ENCODE data around the gene PCYT1A. TPM values are rescaled to one million over a fixed set of nuclear protein-coding genes. Genes with fewer than 3 reads are reported as not detected.
"Not testable (repeated sequence)": the region's sequence is repeated elsewhere in the genome, so short reads cannot be mapped to it uniquely, and the experiment has no call there.

The PCYT1A gene
- total RNA-seq, 2 donors from 2014 or later, result 52.0 to 56.9 TPM

DNA sequence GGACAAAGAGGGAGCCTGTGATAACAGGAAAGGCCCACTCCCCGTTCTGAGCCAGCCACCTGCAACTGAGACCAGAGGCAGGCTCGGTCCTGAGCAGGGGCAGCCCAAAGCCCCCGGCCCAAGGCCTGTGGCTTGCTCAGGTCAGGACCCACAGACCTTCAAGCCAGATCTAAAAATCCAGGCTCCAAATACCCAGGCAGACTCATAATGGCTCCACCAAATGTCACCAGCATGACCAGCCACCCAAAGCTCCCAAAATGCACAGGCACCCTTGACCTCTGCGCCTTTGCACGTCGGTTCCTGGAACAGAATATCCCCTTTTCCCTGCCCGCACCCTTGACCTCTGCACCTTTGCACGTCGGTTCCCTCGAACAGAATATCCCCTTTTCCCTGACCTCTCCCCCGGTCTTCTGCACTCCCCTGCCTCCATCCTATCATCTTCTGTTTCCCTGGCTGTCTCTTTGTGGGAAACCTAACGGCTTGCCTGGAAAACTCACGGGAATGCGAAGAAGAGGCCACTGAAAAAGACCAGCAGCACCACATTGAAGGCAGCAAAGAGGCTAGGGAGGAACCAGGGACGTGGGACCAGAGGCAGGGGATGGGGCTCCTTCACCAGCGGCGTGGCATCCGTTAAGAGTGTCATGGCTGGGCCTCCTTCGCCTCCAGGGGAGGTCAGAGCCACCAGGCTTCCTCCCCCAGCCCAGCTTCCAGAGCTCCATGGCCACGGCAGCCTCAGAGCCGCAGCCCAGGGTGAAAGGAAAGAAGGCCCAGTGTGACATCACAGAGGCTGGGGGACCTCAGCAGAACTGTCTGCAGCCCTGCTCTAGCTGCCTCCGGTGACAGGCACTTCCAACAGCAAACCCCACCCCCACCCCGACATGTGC, 76.6 kb downstream of the PCYT1A start, which contains the start of gene ZDHHC19:
ZDHHC19 (minus strand) TSS at position 728 of the 884 bp plus-strand sequence; CDS start at position 643, 85 bp downstream.
- Mint-ChIP-seq H3K27ac (no peak within 1 kb of the TSS), H3K4me1 (ENCODE audit: low read depth) (peaks cover 19% of the 10 kb centered on the region)

DNA sequence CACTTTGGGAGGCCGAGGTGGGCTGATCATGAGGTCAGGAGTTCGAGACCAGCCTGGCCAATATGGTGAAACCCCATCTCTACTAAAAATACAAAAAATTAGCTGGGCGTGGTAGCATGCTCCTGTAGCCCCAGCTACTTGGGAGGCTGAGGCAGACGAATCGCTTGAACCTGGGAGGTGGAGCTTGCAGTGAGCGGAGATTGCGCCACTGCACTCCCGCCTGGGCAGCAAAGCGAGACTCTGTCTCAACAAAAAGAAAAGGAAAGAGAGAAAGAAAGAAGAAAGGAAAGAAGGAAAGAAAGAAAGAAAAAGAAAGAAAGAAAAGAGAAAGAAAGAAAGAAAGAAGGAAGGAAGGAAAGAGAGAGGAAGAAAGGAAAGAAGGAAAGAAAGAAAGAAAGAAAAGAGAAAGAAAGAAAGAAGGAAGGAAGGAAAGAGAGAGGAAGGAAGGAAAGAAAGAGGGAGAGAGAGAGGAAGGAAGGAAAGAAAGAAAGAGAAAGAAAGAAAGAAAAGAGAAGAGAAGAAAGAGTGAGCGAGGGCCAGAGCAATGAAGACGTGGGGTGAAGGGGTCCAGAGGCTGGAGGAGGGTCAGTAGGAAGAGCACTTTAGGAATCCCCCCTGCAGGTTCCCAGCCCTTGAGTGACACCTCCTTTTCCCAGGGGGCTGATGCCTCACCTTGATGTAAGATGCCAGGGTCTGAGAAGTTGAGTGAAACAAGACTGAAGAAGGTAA, 77.4 kb downstream of the PCYT1A start:
- peaks cover 19% of the 10 kb centered on the region for H3K4me1 Mint-ChIP-seq (ENCODE audit: low read depth)
- DNase-seq; ATAC-seq (replicated peaks in 1 of 2); H3K9me3 Mint-ChIP-seq; H3K27ac Mint-ChIP-seq; H3K4me3 Mint-ChIP-seq; H3K36me3 Mint-ChIP-seq (ENCODE audit: insufficient read depth in 2 of 2); H3K27me3 Mint-ChIP-seq (ENCODE audit: low read depth): not testable (repeated sequence)

More for the DNA sequence above, 76.6 kb downstream of the PCYT1A start, which contains the start of gene ZDHHC19:
- DNase-seq (no peak), ATAC-seq (replicated peaks in 1 of 2) (no peak)
- Mint-ChIP-seq H3K27me3 (ENCODE audit: low read depth) (peaks cover 7% of the 10 kb centered on the region), H3K36me3 (ENCODE audit: insufficient read depth in 2 of 2) (peaks cover 0 to 1% of the 10 kb centered on the region in 2 donors), H3K4me3 (no peak within 1 kb of the TSS), H3K9me3 (no peaks in the 10 kb centered on the region)

GRCh38 chr3:196208942-196209695, 78.4 kb downstream of the PCYT1A start:
- no peak for DNase-seq
- ATAC-seq (replicated peaks in 1 of 2), result no peak
- H3K9me3 Mint-ChIP-seq, result no peaks in the 10 kb centered on the region
- peaks cover 7% of the 10 kb centered on the region for H3K27me3 Mint-ChIP-seq (ENCODE audit: low read depth)
- no peak overlapping the region for H3K27ac Mint-ChIP-seq
- H3K4me3 Mint-ChIP-seq, result peak overlapping the region in 1 of 2 donors; percentile 85
- peaks cover 19% of the 10 kb centered on the region for H3K4me1 Mint-ChIP-seq (ENCODE audit: low read depth)
- peaks cover 0 to 1% of the 10 kb centered on the region in 2 donors for H3K36me3 Mint-ChIP-seq (ENCODE audit: insufficient read depth in 2 of 2)

DNA sequence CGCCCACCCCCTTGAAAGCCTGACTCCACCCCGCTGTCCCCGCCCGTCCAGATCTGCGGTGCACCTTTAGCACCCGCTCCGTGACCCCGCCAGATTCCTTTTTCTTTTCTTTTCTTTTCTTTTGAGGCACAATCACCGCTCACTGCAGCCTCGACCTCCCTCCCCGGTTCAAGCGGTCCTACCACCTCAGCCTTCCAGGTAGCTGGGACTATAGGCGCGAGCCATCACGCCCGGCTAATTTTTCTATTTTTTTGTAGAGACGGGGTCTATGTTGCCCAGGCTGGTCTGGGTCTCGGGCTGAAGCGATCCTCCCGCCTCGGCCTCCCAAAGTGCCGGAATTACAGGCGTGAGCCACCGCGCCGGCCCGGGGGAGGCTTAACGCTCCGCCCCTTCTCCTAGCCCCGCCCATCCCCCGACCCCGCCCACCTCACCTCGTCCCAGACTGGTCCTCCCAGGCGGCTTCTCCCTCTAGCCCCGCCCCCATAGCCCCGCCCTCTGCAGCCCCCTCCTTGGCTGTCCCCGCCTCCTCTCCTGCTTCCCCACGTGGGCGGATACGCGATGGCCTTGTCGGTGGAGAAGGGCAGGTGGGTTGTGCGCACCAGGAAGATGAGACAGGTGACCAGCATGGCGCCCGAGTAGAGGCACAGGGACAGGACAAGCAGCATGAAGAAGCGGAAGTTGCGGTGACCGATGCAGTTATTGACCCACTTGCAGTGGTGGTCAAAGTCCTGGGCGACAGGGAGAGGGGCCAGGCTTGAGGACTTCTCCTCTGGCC, 79.5 kb downstream of the PCYT1A start:
- Mint-ChIP-seq H3K4me1 (ENCODE audit: low read depth) (peaks cover 19% of the 10 kb centered on the region), H3K36me3 (ENCODE audit: insufficient read depth in 2 of 2) (peaks cover 0 to 1% of the 10 kb centered on the region in 2 donors), H3K9me3 (no peaks in the 10 kb centered on the region), H3K27me3 (ENCODE audit: low read depth) (peaks cover 7% of the 10 kb centered on the region), H3K4me3 (peak overlapping the region; percentile 84 to 85), H3K27ac (no peak overlapping the region)
- peak; percentile 79 for ATAC-seq (replicated peaks in 1 of 2)
- peak; percentile 57 to 67 for DNase-seq

GRCh38 chr3:196207159-196207832, 80.2 kb downstream of the PCYT1A start:
- Mint-ChIP-seq H3K27me3 (ENCODE audit: low read depth) (peaks cover 7% of the 10 kb centered on the region), H3K4me1 (ENCODE audit: low read depth) (peaks cover 19% of the 10 kb centered on the region), H3K9me3 (no peaks in the 10 kb centered on the region), H3K27ac (no peak overlapping the region), H3K36me3 (ENCODE audit: insufficient read depth in 2 of 2) (peaks cover 0 to 1% of the 10 kb centered on the region in 2 donors), H3K4me3 (peak overlapping the region; percentile 84 to 85)
- ATAC-seq (replicated peaks in 1 of 2) (peak; percentile 62 to 75), DNase-seq (peak in 1 of 2 donors; percentile 30)

DNA sequence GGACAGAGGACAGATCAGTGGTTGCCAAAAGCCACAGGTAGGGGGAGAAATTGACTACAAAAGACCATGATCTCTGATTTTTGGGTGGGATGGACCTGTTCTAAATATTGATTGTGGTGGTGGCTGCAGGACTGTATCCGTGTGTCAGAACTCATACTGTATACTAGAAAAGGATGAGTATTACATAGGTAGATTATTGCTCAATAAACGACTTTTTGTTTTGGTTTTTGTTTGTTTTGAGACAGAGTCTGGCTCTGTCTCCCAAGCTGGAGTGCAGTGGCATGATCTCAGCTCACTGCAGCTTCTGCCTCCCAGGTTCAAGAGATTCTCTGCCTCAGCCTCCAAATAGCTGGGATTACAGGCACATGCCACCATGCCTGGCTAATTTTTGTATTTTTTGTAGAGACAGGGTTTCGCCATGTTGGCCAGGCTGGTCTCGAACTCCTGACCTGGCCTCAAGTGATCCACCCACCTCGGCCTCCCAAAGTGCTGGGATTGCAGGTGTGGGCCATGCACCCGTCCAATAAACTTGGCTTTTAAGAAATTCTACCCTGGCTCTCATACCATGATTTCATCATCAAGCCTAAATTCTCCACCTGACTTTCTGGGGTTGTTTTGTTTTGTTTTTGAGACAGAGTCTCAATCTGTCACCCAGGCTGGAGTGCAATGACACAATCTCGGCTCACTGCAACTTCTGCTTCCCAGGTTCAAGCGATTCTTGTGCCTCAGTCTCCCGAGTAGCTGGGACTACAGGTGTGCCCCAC, 81.9 kb downstream of the PCYT1A start:
- H3K4me3 Mint-ChIP-seq; H3K27ac Mint-ChIP-seq; DNase-seq; H3K36me3 Mint-ChIP-seq (ENCODE audit: insufficient read depth in 2 of 2); H3K27me3 Mint-ChIP-seq (ENCODE audit: low read depth); H3K9me3 Mint-ChIP-seq; ATAC-seq (replicated peaks in 1 of 2): not testable (repeated sequence)
- H3K4me1 Mint-ChIP-seq (ENCODE audit: low read depth), result peaks cover 19% of the 10 kb centered on the region

DNA sequence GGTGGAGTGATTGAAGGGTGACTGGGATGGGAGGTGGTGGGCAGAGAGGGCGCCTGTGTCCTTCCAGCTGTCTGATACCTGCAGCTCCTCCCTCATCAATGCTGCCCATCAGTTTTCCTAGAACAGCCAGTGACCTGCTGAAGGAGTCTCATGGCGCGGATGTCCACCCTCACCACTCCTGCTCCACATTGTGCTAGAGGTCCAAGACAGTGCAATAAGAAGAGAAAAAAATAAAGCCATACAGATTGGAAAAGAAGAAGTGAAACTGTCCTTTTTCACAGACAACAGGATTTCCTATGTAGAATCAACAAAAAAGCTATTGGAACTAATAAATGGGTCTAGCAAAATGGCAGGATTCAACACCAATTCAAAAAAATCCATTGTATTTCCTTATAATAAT, 83.7 kb downstream of the PCYT1A start:
- Mint-ChIP-seq H3K4me1 (ENCODE audit: low read depth) (peaks cover 19% of the 10 kb centered on the region), H3K27me3 (ENCODE audit: low read depth) (peaks cover 7% of the 10 kb centered on the region), H3K27ac (no peak overlapping the region), H3K36me3 (ENCODE audit: insufficient read depth in 2 of 2) (peaks cover 0 to 1% of the 10 kb centered on the region in 2 donors), H3K9me3 (no peaks in the 10 kb centered on the region), H3K4me3 (no peak overlapping the region)
- ATAC-seq (replicated peaks in 1 of 2) (no peak), DNase-seq (no peak)

- Mint-ChIP-seq H3K36me3 (ENCODE audit: insufficient read depth in 2 of 2) (no peaks in the 10 kb centered on the region), H3K27ac (no peak overlapping the region), H3K4me3 (peak overlapping the region in 1 of 2 donors; percentile 2), H3K9me3 (no peaks in the 10 kb centered on the region), H3K4me1 (ENCODE audit: low read depth) (peaks cover 7% of the 10 kb centered on the region), H3K27me3 (ENCODE audit: low read depth) (peaks cover 7% of the 10 kb centered on the region)
- DNase-seq (no peak), ATAC-seq (replicated peaks in 1 of 2) (no peak)
These were observed 85.0 kb downstream of the PCYT1A start for GRCh38 chr3:196202516-196202970.

GRCh38 chr3:196198771-196199753, 88.5 kb downstream of the PCYT1A start:
- H3K4me3 Mint-ChIP-seq, result no peak overlapping the region
- ATAC-seq (replicated peaks in 1 of 2) (no peak), DNase-seq (no peak)

GRCh38 chr3:196198081-196198675, 89.3 kb downstream of the PCYT1A start:
- H3K9me3 Mint-ChIP-seq, result no peaks in the 10 kb centered on the region
- H3K4me3 Mint-ChIP-seq, result no peak overlapping the region
- peaks cover 22% of the 10 kb centered on the region for H3K4me1 Mint-ChIP-seq (ENCODE audit: low read depth)
- no peaks in the 10 kb centered on the region for H3K27me3 Mint-ChIP-seq (ENCODE audit: low read depth)
- ATAC-seq (replicated peaks in 1 of 2), result no peak
- no peak overlapping the region for H3K27ac Mint-ChIP-seq
- no peak for DNase-seq
- no peaks in the 10 kb centered on the region for H3K36me3 Mint-ChIP-seq (ENCODE audit: insufficient read depth in 2 of 2)

More at GRCh38 chr3:196198771-196199753, 88.5 kb downstream of the PCYT1A start:
- Mint-ChIP-seq H3K27me3 (ENCODE audit: low read depth) (no peaks in the 10 kb centered on the region), H3K27ac (no peak overlapping the region), H3K4me1 (ENCODE audit: low read depth) (peaks cover 16% of the 10 kb centered on the region), H3K9me3 (no peaks in the 10 kb centered on the region), H3K36me3 (ENCODE audit: insufficient read depth in 2 of 2) (no peaks in the 10 kb centered on the region)

Measured in activated T-cell treated with anti-CD3 and anti-CD28 coated beads, Interleukin-2, amount 50 U/mL, for 72 hours (primary cell).